Suprapubic skin (tissue), 4 donors: ENCODE data around the gene RSF1. TPM values are rescaled to one million over a fixed set of nuclear protein-coding genes. Genes with fewer than 3 reads are reported as not detected.

ENCODE experiments used
- DNase-seq, 2 donors: peaks; one replicate each; pipeline ENCODE4 v3.0.0-alpha.2; 2019; ENCODE audit warnings: low spot score in 2 of 2
- H3K27ac ChIP-seq: fragments of 200-600 bp; sonication (generic); one replicate; pipeline ENCODE4 v1.5.1; 2019
- H3K27me3 ChIP-seq: fragments of 200-600 bp; sonication (generic); one replicate; pipeline ENCODE4 v1.5.1; 2019
- H3K36me3 ChIP-seq: fragments of 200-600 bp; sonication (generic); one replicate; pipeline ENCODE4 v1.5.1; 2019
- H3K4me1 ChIP-seq: fragments of 200-600 bp; sonication (generic); one replicate; pipeline ENCODE4 v1.5.1; 2019
- H3K4me3 ChIP-seq: fragments of 200-600 bp; sonication (generic); one replicate; pipeline ENCODE4 v1.5.1; 2019; ENCODE audit warnings: mild to moderate bottlenecking
- H3K9me3 ChIP-seq: fragments of 200-600 bp; sonication (generic); one replicate; pipeline ENCODE4 v1.5.1; 2019
- CTCF ChIP-seq, 2 donors: fragments of 200-600 bp in 1 of 2; fragments of 450-650 bp in 1 of 2; sonication (generic) in 1 of 2; IDR thresholded peaks; one replicate each; pipeline ENCODE4 v1.5.1; 2016 to 2019; ENCODE audit warnings: antibody characterized with exemption in 2 of 2, mild to moderate bottlenecking in 1 of 2, moderate library complexity in 1 of 2
- EP300 ChIP-seq: sonication (generic); formaldehyde crosslinking; IDR thresholded peaks from one replicate; pipeline ENCODE4 v1.6.1; 2017; ENCODE audit warnings: antibody characterized with exemption
- POLR2A ChIP-seq, 2 donors: fragments of 450-650 bp; IDR thresholded peaks; one replicate each; pipeline ENCODE4 v1.6.1; 2017; ENCODE audit warnings: antibody characterized with exemption in 2 of 2, mild to moderate bottlenecking in 2 of 2, moderate library complexity in 2 of 2
- POLR2AphosphoS5 ChIP-seq, 3 donors: sonication (generic); formaldehyde crosslinking; IDR thresholded peaks; one replicate each; pipeline ENCODE4 v1.6.1; 2017; ENCODE audit warnings: antibody characterized with exemption in 3 of 3
- WGBS: methylation state at CpG from one replicate; pipeline ENCODE4 v1.1.5; 2018; 5-methylcytosine and 5-hydroxymethylcytosine counted together
- total RNA-seq, 4 donors: library from RNA; depleted of rRNA; stranded (reverse); fragments of >200 nt; gene quantifications; one replicate each; pipeline ENCODE4 v1.1.0, GENCODE V29; 2016

The RSF1 gene
- total RNA-seq, 4 donors from 2014 or later, result 27.5 to 121 (median 45.5) TPM

DNA sequence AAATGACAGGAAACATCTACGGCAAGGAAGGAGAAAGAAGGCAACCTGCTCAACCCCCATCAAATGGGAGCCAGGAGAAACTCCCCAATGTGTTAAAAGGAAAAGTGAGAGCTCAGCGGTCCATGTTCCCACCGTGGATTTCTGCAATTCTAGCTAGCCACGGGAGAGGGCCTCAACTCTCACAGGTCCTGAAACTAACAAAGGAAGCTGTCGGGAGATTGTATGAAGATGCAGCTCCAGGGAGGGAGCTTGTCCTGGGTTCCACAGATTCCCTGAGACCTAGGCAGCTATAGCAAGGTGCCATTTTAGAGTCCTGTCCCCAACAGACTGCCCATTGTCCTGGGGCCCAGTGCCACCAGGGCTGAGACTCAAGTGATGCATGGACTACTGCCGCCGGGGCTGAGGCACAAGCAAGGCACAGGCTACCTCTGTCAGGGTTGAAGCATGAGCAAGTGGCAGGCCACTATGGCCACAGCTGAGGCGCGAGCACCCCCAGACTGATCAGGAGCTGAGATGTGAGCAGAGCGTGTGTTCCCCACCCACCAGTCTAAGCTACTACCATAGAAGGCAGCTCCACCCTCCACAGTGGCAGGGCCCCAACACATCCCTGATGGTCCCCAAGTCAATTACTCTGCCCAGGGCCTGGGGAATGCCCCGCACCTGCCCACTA, 31.3 kb downstream of the RSF1 start:
- WGBS, result 86% methylated on average over 10 of the region's 11 CpGs
- no peaks in the 10 kb centered on the region for H3K9me3 ChIP-seq
- no peak for DNase-seq

DNA sequence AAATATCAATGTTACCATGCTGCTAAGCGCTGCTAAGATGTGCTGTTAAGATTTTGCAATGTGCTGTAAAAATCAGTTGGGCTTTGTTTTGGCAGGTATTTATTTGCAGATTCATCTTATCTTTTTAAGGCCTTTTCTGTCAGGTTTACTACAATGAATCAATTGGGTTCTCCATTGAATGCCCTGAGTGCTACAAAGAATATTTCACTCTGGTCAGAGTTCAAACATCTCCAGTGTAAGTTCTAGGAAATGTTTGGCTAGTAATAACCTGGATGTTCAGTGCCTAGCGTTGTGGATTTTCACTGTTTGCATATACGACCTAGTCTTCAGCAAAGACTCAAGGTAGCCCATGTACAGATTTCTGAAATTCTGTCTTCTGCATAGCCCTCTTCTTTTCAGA, 36.0 kb downstream of the RSF1 start:
- Histone ChIP-seq H3K27ac (no peak overlapping the region), H3K4me1 (no peaks in the 10 kb centered on the region), H3K4me3 (no peak overlapping the region), H3K9me3 (no peaks in the 10 kb centered on the region), H3K27me3 (no peaks in the 10 kb centered on the region), H3K36me3 (no peaks in the 10 kb centered on the region)
- DNase-seq, result no peak
- TF ChIP-seq POLR2AphosphoS5 (IDR thresholded peaks at IDR 0.05) (no peak), EP300 (no peak), POLR2A (IDR thresholded peaks at IDR 0.05) (no peak), CTCF (IDR thresholded peaks at IDR 0.05) (no peak)
- 90% methylated on average over 3 of the region's 3 CpGs for WGBS

More for the DNA sequence above, 31.3 kb downstream of the RSF1 start:
- TF ChIP-seq CTCF (IDR thresholded peaks at IDR 0.05) (no peak), POLR2A (IDR thresholded peaks at IDR 0.05) (no peak), EP300 (no peak), POLR2AphosphoS5 (IDR thresholded peaks at IDR 0.05) (no peak)
- no peaks in the 10 kb centered on the region for H3K27me3 ChIP-seq
- H3K4me1 ChIP-seq, result no peaks in the 10 kb centered on the region
- no peak overlapping the region for H3K4me3 ChIP-seq
- no peaks in the 10 kb centered on the region for H3K36me3 ChIP-seq
- H3K27ac ChIP-seq, result no peak overlapping the region

GRCh38 chr11:77783025-77783424, 37.5 kb downstream of the RSF1 start:
- WGBS, result 98% methylated on average over 1 of the region's 1 CpG
- H3K4me3 ChIP-seq, result no peak overlapping the region
- no peak for TF ChIP-seq CTCF (IDR thresholded peaks at IDR 0.05)
- TF ChIP-seq POLR2A (IDR thresholded peaks at IDR 0.05), result no peak
- no peak for TF ChIP-seq POLR2AphosphoS5 (IDR thresholded peaks at IDR 0.05)
- H3K4me1 ChIP-seq, result no peaks in the 10 kb centered on the region
- no peaks in the 10 kb centered on the region for H3K27me3 ChIP-seq
- DNase-seq, result no peak
- H3K9me3 ChIP-seq, result no peaks in the 10 kb centered on the region
- H3K27ac ChIP-seq, result no peak overlapping the region
- H3K36me3 ChIP-seq, result no peaks in the 10 kb centered on the region

DNA sequence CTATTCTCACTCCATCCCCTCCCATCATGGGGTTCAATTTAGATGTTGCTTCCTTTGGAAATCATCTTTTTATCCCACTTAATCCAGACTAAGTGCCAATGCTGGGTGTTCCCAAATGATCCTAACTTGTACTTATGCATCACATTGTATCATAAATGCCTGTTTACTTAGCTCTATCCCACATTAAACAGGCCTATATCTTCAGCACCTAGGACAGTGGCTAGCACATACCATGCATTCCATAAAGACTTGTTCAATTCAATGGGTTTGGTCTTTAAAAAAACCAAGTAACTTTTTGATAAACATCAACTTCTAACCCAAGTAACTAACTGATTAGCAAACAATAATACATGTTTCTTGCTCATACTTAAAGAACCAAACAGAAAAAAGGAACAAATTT, 40.6 kb downstream of the RSF1 start:
- Histone ChIP-seq H3K36me3 (no peaks in the 10 kb centered on the region), H3K4me3 (no peak overlapping the region), H3K27ac (no peak overlapping the region), H3K27me3 (no peaks in the 10 kb centered on the region), H3K4me1 (no peaks in the 10 kb centered on the region), H3K9me3 (no peaks in the 10 kb centered on the region)
- TF ChIP-seq POLR2AphosphoS5 (IDR thresholded peaks at IDR 0.05) (no peak), EP300 (no peak), CTCF (IDR thresholded peaks at IDR 0.05) (no peak), POLR2A (IDR thresholded peaks at IDR 0.05) (no peak)
- no peak for DNase-seq

- Histone ChIP-seq H3K36me3 (no peaks in the 10 kb centered on the region), H3K9me3 (no peaks in the 10 kb centered on the region), H3K4me1 (no peaks in the 10 kb centered on the region), H3K27ac (no peak overlapping the region), H3K27me3 (no peaks in the 10 kb centered on the region), H3K4me3 (no peak overlapping the region)
- TF ChIP-seq POLR2AphosphoS5 (IDR thresholded peaks at IDR 0.05) (no peak), CTCF (IDR thresholded peaks at IDR 0.05) (no peak), EP300 (no peak), POLR2A (IDR thresholded peaks at IDR 0.05) (no peak)
- WGBS, result 13% methylated on average over 1 of the region's 1 CpG
- DNase-seq, result no peak
These were observed 42.0 kb downstream of the RSF1 start for GRCh38 chr11:77778549-77778948.
